Measurements from ENCODE around the gene HGD. TPM values are rescaled to one million over a fixed set of nuclear protein-coding genes. Genes with fewer than 3 reads are reported as not detected.
A peak's percentile ranks its signal among the peaks of the same experiment; 100 is the strongest.

The HGD gene
- total and polyA plus RNA-seq, 2 of the 13 experiments (the other 11 are each of a cell fraction or from before 2014, with no cell fraction given) = 265 to 398 TPM

GRCh38 chr3:120682095-120682681, at the start of gene HGD (continued):
- TF ChIP-seq ZNF772 (CRISPR knock-in tag; IDR thresholded peaks at IDR 0.05) = no peak
- TF ChIP-seq ZNF549 (CRISPR knock-in tag; IDR thresholded peaks at IDR 0.05) = no peak
- no peak for TF ChIP-seq RAD21 (CRISPR knock-in tag; IDR thresholded peaks at IDR 0.05)
- no peak; the same call in 1 of the 2 replicates for TF ChIP-seq RERE (CRISPR knock-in tag; IDR thresholded peaks at IDR 0.05; ENCODE audit: low read depth)
- peak; percentile 66; the same call in 1 of the 2 replicates for TF ChIP-seq TARDBP (CRISPR knock-in tag; IDR thresholded peaks at IDR 0.05)
- TF ChIP-seq SETDB1 (CRISPR knock-in tag; IDR thresholded peaks at IDR 0.05; ENCODE audit: borderline replicate concordance) = no peak
- no peak for TF ChIP-seq SALL2 (CRISPR knock-in tag; IDR thresholded peaks at IDR 0.05)
- TF ChIP-seq DPF2 (CRISPR knock-in tag; IDR thresholded peaks at IDR 0.05; ENCODE audit: borderline replicate concordance, low read depth) = peak; percentile 24; the same call in 1 of the 2 replicates
- TF ChIP-seq, protein P1, sequence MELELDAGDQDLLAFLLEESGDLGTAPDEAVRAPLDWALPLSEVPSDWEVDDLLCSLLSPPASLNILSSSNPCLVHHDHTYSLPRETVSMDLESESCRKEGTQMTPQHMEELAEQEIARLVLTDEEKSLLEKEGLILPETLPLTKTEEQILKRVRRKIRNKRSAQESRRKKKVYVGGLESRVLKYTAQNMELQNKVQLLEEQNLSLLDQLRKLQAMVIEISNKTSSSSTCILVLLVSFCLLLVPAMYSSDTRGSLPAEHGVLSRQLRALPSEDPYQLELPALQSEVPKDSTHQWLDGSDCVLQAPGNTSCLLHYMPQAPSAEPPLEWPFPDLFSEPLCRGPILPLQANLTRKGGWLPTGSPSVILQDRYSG (CRISPR knock-in tag; IDR thresholded peaks at IDR 0.05) = no peak
- 0 out of 2 replicates have a peak, but pooled peaks have one; percentile 33 for TF ChIP-seq ZSCAN29 (CRISPR knock-in tag; conservative IDR thresholded peaks at IDR 0.05)
- TF ChIP-seq BRD4 (CRISPR knock-in tag; IDR thresholded peaks at IDR 0.05) = no peak
- no peak for TF ChIP-seq MXD1 (CRISPR knock-in tag; IDR thresholded peaks at IDR 0.05)
- peak; percentile 45; the same call in 1 of the 2 replicates for TF ChIP-seq YEATS2 (CRISPR knock-in tag; IDR thresholded peaks at IDR 0.05; ENCODE audit: borderline replicate concordance)
- TF ChIP-seq POLR2AphosphoS5 (IDR thresholded peaks at IDR 0.05; ENCODE audit: low read depth, low read length) = peak; percentile 97
- TF ChIP-seq ZNF597 (CRISPR knock-in tag; IDR thresholded peaks at IDR 0.05) = no peak
- TF ChIP-seq, protein P2, sequence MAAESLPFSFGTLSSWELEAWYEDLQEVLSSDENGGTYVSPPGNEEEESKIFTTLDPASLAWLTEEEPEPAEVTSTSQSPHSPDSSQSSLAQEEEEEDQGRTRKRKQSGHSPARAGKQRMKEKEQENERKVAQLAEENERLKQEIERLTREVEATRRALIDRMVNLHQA (CRISPR knock-in tag; IDR thresholded peaks at IDR 0.05) = no peak
- no peak for TF ChIP-seq TOE1 (CRISPR knock-in tag; IDR thresholded peaks at IDR 0.05)
- no peak for TF ChIP-seq RBM22 (optimal IDR thresholded peaks at IDR 0.05; ENCODE audit: low read length)
- peak; percentile 82 for TF ChIP-seq IRF2 (CRISPR knock-in tag; IDR thresholded peaks at IDR 0.05)
- TF ChIP-seq NCOA2 (CRISPR knock-in tag; IDR thresholded peaks at IDR 0.05) = peak; percentile 85
- peak; percentile 93 for TF ChIP-seq HDAC2 (CRISPR knock-in tag; IDR thresholded peaks at IDR 0.05)
- no peak for TF ChIP-seq ZNF34 (CRISPR knock-in tag; IDR thresholded peaks at IDR 0.05; ENCODE audit: borderline replicate concordance)
- no peak for TF ChIP-seq ZNF329 (CRISPR knock-in tag; IDR thresholded peaks at IDR 0.05; ENCODE audit: low read depth)
- no peak for TF ChIP-seq SIN3B (IDR thresholded peaks at IDR 0.05; ENCODE audit: low read length)

Measured in HepG2 (cell line).